HCEC 1CT (cell line): ENCODE measurements around the gene PMFBP1.

ENCODE experiments used
- DNase-seq: peaks from one replicate; pipeline ENCODE4 v3.0.0-alpha.2; 2017

Gene PMFBP1

DNA sequence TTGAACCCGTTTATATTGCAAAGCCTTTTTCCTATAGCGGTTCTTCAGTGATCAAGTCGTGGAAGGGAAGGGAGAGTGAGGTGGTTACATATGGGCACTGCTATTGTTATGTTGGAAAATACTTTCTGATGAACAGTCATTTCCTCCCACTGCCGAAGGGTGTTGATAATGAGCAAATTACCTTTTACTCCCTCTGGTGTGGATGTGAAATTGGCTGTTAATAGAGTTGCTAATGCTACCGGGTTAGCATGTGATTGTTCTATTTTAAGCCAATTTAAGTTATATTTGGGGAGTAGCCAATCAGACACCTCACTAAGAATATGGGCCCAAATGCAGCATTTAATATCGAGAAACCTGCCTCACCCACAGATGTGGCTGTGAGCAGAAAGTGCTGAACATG is 15.6 kb upstream of the PMFBP1 start:
- DNase-seq, result no peak

DNA sequence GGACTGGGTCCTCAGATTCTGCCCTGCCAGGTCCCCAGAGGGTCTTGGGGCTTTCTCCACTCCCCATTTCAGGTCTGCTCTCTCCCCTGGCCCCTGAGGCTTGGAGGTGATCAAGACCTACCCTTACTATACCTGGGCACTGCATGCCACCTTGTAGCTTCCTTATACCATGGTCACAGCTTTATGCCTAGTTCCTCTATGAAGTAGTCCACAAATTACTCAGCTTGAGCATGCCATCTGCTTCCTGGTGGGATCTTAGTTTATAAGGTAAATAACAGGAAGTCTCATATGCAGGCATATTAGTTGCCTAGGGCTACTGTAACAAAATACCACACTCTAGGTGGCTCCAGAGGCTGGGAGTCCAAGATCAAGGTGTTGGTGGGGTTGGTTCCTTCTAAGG is 11.0 kb upstream of the PMFBP1 start:
- DNase-seq, result no peak

DNA sequence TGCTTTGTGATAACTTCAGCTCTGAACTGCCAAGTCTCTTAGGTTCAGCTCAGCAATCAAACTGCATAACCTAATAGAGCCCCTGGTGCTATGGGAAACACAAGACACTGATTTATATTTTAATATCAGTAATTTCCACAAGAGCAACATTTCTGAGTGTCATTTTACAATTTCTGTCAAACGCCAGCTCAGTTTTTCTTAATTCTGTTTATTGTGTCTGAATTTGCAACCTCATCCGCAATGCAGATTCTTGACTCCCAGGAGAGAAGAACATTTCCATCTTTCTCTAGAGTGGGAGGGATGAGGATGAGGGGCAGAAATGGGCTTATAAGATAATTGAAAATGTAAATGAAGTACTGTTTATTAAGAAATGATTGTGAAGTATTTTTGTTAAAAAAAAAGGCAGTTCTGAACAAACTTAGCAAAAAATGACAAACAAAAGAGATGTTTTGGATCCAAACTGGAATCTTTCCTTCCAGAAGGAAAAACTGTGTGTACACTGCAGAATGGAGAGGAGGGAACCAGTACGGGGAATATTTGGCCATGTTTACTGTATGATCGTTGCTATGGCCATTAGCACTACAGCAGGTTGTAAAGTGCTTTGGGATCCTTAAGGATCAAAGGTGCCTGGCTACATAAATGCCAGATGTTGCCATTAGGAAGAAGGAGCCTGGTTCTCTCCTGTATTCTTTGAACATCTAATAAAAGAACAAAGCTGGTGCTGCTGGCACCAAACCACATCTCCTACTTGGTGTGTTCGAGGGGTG is 7.4 kb upstream of the PMFBP1 start:
- no peak for DNase-seq

DNA sequence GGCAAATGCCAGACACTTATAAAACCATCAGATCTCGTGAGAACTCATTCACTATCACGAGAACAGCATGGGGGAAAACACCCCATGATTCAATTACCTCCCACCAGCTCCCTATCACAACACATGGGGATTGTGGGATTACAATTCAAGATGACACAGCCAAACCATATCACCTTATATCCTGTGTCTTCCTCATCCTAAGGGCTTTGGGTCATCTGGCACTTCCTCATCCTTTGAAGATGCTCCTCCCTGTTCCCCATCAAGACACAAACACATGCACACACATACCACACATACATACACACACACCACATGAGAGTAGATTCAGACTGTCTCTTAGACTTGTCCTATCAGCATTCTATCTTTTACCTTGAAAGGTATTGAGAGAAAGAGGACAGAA is 2.8 kb upstream of the PMFBP1 start:
- DNase-seq, result no peak

DNA sequence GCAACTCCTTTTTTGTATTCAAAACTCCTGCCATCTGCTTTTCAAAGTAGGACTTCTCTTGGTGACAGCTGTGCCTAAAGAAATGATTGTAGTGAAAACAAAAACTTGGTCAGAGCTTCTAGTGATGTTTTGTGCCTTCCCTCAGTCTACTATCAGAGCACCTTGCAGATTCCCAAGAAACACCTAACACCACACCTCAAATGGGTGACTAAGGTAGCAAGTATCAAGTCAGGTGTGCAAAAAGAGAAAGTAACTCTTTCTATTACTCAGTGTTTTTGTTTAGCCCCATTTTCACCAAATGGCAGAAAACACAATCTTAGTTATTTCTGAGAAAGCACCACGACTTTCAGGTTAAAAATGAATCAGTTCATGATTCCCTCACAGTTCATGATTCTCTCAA is 2.0 kb upstream of the PMFBP1 start:
- no peak for DNase-seq

DNA sequence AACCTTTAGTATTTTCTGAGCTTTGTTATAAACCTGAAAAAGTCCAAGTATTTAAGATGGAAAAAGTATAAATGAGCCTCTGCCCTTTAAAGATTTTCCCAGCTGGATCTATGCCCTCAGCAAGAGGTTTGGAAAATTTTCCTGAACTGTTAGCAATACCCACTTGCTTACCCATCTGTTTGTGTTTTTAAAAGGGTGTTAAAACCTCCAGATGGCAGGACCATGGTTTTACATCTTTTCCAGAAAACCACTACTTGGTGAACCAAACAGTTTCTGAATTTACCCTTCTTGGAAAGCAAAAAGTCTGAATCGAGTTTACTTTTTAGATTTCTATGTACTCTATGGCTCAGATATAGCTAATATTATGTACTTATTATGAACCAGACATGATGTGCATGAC is 719 bp downstream of the PMFBP1 start:
- no peak for DNase-seq

DNA sequence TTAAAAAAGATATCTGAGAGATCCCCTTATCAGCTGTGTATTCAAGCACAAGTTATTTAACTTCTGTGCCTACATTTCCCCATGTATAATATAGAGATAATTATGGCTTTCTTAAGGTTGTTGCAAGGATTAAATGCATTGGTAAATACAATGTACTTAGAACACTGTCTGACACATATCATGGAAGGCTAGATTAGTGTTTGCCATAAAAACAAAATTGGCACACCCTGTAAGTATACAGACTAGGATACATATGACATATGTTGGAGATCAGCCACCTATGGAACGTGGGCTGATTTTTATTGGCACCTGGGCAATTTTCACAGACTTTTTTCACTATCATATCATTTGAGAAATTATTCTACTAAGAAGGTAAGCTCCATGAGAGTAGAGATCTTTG is 2.2 kb downstream of the PMFBP1 start:
- DNase-seq, result no peak

DNA sequence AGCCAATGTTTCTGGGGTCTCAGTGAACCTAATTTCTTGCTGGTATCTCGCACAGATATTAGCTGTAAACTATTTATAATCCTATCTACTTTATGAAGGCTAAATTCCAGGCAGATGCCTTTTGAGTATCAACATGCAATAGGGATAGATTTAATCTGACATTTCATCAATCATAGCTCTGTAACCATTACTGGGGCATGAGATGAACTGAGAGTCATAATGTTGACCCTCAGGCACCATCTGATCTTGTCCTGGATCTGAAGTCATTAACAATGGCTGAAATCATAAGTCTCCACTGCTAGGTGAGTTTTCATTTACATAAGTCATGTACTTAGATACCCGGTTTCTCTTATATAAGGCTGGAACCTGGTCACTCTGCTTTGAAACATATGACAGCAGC is 3.6 kb downstream of the PMFBP1 start:
- DNase-seq, result no peak

DNA sequence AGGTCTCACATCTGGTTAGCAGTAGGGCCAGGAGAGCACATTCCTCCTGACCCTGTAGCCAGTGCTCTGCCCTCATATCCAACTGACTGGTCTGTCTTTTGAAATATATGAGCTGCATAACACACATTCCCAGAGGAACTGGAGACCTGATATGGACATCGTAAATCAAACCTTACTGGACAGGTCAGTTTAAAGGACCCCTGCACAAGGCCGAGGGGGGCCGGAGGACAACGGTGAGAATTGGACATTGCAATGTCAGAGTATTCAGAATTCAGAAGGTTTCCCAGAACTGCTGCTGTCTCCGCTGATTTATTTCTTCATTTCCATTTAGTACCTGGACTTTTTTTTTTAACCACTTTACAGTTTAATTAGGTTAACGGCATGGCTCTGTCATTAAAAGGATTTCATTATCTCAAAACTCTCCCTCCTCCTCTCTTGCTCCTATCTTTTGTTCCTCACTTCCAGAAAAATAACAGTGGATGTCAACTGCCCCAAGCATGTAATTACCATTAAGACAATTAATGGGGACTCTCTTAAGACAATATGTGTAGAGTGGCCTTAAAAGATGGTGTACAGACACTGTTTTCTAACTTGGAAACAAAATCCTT is 4.9 kb downstream of the PMFBP1 start:
- no peak for DNase-seq

DNA sequence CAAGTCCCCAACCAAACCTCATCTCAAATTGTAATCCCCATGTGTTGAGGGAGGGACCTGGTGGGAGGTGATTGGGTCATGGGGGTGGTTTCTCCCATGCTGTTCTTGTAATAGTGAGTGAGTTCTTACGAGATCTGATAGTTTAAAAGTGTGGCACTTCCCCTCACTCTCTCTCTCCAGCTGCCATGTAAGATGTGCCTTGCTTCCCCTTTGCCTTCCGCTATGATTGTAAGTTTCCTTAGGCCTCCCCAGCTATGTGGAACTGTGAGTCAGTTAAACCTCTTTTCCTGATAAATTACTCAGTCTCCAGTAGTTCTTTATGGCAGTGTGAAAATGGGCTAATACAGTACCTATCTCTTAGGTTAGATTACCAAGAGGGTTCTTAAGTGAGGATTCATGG is 5.8 kb downstream of the PMFBP1 start:
- no peak for DNase-seq

DNA sequence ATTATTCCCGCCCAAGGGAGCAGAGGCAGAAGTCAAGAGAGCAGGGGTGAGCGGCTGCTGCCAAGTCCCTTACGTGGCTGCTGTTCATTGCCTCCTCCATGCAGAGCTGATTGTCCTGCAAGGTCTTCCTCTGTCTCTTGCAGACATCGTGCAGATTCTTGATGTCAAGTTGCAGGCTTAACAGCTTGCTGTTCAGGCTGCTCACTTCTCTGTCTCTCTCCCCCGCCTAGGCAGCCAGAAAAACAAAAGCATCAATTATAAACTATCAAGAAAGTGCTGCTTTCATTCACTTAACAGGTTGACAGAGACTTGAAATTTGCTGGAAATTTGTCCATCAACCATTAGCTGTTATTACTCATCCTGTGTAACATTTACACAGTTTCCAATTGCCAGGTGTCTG is 7.3 kb downstream of the PMFBP1 start:
- no peak for DNase-seq

DNA sequence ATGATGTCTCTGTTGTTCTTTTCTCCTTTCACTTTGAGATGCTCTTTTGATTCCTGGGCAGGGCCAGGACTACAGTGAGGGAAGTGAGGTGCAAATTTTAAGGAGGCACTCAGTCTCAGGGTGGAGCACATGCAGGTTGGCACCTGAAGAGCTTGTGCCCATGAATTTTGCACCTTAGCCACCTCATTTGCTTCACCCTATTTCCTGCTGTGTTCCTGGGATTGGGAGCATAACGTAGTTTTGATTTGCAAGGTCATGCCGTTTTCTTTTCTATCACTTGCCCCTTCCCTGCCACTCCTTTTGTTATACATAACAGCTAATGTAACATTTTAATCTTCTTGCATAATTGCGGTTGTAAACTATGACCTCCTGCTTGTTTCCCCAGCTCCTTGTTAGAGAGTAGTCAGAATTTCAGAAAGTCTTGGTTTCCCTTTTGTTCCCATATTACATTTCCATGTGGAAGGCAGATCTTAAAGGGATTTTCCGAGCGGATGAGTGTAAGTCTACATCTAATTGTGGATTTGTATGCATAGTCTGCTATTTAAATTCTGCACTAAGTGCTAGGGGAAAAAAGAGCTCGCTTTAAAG is 9.8 kb downstream of the PMFBP1 start:
- DNase-seq, result no peak

DNA sequence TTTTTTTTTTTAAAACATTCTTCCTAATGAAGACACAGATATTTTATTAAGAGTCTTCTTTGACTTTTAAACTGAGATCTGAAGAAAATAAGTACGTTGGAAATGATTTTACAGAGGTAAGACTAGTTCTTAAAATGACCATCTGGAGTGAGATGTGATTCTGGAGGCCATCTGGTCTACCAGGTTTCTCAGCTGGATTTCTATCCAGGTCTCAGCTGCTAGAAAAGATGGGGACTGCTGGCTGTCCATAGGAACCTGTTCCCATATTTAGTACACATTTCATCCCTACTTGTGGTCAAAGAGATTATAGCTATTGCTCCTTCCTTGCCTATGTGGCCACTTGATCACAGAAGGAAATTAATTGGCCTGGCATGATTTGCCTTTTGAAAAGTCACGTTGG is 12.2 kb downstream of the PMFBP1 start:
- DNase-seq, result no peak

DNA sequence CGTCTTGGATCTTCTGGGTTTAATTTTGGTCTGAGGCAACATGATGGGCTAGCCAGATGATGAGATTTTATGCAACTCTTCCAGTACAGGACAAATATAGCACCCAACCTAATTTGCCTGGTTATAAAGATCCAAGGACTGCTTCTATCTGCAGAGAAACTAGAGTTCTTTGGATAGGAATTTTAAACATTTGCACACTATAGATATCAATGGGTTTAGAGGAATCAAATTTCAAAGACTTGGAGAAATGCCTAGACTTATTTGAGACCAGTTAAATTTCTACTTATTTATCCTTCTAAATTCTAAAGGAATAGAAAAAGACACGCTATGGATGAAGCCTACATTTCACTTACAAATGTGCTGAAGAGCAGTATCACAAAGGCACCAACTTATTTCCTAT is 12.6 kb downstream of the PMFBP1 start:
- DNase-seq, result no peak

DNA sequence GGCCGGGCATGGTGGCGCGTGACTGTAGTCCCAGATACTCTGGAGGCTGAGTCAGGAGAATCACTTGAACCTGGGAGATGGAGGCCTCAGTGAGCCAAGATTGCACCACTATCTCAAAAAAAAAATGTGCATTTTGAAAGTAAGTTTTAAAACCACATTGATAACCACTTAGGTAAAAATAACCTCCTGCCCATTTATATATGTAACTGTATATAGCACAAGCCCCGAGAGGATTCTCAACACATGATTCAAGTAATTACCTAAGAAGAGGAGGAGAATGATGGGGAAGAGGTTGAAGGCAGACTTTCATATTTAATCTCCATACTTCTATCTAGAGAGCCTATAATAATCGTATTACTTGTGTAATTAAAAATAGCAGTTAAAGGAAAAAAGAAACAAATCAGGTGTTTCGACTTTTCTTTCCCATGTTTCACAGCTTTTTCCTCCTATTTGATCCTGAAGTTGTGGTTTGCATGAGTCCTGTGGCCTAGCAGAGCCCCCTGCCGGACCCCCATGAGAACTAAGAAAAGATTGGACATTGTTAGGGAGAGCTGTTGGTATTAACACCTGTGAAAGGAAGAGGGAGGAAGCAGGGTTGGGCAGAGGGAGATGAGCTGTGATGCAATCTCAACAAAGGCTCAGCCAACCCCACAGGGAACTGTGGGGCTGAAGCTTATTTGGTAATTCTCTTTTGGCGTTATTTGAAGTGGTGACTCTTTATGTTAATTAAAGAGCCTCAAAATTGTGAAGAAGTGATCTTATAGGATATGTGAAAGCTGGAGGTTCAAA is 22.1 kb downstream of the PMFBP1 start:
- DNase-seq, result no peak

DNA sequence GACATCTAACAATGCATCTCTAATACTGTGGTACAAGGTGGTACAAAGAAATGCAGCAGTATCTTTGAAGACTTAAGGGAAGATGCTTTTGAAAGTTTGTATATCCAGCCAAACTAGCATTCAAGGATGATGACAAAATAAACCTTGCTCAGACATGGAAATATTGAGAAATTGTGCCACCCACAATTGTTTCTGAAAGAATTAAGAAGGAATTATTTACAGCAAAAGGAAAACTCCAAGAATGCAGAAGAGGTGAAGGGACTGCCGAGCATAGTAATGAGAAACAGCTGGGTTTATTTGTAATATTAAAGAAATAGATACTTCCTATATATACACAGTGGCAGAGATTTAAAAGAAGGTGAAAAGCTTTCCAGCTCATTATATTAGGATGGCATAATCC is 29.5 kb downstream of the PMFBP1 start:
- DNase-seq, result no peak

DNA sequence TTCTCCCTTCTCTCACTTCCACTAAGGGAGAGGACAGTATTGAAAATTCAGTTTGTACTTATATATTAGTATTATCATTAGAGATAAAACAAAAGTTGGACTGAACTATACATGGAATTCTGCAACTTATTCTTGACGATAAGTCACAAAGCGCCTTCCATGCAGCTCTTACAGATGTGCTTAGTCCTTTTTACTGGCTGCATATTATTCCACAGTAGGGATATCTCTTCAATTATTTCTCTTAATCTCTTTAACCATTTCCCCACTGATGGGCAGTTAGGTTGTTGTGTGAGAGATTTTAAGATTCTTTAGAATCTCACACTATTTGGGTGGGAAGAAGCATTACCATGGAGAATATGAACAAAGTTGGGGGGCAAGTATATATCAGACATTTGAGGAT is 32.0 kb downstream of the PMFBP1 start:
- no peak for DNase-seq

DNA sequence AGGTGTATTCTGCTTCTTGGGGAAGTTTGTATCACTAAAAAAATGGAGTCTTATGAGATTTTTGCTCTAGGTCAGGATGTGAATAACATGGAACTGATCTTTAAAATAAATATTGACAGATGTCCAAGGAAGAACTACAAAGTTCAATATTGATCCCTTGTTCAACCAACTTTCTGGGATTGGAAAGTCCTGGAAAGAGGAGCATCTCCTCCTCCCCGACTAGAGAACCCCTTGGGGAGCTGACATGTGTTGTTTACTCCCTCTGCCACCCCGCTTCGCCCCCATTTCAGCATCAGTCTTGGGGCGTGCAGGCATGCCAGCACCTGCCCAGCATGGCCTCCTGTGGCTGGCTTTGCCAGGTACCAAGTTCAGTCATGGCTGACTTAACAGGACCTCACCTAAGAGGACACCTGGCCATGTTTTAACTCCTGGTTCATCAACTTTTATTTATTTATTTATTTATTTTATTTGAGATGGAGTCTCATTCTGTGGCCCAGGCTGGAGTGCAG is 33.8 kb downstream of the PMFBP1 start:
- no peak for DNase-seq

DNA sequence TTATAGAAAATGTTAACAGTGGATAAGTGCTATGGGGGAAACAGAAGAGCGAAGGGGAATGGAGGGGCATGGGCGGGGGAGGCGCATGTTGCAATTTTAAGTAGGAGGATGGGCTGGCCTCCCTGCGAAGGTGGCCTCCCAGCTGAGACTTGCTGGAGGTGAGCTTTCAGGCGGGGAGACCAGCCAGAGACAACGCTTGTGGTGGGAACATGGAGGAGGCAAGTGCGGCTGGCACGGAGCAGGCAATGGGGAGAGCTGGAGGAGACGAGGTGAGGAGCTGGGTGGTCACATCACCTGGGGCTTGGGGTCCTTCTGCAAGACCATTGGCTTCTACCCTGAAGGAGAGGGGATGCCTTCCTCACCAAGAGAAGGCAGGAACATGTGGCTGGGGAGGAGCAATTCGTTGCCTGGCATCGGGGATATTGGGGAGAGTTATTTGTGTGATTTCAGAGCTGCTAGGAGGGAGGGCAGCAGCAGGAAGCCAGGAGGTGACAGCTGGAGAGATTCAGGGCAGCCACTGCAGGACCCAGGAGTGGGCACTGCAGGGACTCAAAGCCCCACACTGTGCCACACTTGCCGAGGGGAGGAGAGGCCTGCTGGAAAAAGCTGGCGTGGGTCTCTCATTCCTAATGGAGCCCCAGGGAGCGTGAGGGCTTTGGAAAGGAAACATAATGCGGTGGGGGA is 34.4 kb downstream of the PMFBP1 start:
- no peak for DNase-seq

DNA sequence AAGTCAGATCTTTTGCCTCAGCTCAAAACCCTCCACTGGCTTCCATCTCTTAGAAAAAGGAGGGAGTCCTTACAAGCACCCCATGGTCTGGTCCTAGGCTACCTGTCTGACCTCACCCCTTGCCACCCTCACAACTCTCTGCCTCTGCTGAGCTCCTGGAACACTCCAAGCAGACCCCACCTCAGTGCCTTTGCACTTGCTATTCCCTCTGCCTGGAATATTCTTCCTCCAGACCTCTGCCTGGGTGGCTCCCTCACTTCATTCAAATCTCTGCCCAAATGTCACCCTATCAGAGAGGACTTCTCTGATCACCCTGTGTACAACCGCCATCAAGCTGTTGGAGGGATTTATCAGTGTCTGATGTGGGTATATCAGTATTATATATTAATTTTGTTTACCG is 37.4 kb downstream of the PMFBP1 start:
- no peak for DNase-seq

DNA sequence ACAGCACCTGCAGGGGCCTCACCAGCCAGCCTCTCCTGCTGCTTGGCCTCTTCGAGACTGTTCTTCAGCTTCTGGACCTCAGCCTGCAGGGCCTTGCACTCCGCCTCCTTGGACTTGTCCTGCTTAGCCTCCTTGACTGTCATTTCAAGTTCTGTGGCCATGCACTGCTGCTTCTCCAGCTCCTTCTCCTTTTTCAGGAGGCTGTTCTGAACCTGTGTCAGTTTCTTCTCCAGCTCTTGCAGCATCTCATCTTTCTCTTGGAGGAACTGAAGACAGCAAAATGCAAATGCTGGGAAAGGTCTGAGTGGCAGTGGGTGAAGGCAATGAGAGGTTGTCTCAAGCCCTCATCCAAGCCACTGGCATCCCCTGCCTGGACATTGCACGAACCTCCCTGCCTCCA is 39.2 kb downstream of the PMFBP1 start:
- DNase-seq, result no peak

DNA sequence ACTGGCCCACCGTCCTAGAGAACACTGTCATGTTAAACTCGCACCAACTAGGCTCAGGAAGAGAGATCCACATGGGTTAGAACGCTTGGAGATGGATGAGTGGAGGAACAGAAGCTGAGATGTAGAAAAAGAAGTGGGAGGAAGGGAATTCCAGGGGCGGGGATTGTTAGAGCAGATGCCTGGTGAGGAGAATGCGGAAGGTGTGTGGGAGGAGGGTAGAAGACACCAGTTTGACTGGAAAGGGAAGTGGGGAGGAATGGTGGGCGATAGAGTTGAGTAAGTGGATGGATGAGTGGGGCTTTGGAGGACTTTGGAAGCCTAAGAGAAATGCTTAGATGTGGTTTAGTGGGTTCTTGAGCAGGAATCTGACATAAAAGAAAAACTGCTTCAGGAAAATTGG is 40.9 kb downstream of the PMFBP1 start:
- no peak for DNase-seq
